Measurements from ENCODE around the gene HOXD3.

- TF ChIP-seq CTCF (IDR thresholded peaks at IDR 0.05) (no peak), POLR2A (IDR thresholded peaks at IDR 0.05) (no peak)
Observed at GRCh38 chr2:176111846-176112374, 45.2 kb upstream of the HOXD3 start.

Measured in esophagus squamous epithelium (tissue), 4 donors.